ENCODE data around the gene ACVR1.

DNA sequence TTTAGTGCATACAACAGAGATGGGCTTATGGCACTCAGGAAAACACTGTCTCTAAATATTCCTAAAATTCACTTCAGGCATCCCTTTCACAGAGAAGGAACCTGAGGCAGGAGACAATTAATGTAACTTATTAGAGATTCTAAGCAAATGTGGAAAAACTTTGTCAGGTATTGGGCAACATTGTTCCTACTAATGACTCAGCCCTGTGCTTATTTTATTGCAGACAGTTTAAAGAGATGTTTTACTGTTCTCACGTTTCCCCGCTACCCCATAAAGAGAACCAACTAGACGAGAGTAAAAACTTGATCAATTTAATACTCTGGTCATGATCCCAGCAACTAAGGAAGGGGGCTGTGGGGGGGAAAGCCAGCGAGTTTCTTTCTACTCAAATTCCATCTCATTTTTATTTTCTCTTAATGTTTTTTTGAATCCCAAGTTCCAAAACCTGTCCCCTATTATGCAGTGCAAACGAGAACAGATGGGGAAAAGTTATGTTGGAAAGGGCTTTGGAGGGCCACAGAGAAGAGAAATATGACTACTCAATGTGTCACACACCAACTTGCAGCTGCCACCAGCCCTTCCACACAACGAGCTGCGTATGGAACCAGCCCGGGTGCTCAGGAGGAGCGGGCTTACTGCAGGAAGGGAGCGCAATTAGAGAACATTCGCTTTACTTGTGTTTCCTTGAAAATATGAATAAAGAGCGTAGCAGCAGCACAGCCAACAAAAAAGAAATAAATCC lies 18.7 kb upstream of the ACVR1 start:
- TF ChIP-seq CAMTA2 (CRISPR knock-in tag; conservative IDR thresholded peaks at IDR 0.05) (no peak), PBX2 (CRISPR knock-in tag; IDR thresholded peaks at IDR 0.05; ENCODE audit: low read depth) (no peak), PBX2 (tag; conservative IDR thresholded peaks at IDR 0.05; ENCODE audit: low read depth) (no peak), ELF1 (tag; IDR thresholded peaks at IDR 0.05) (no peak), ZNF311 (CRISPR knock-in tag; IDR thresholded peaks at IDR 0.05) (no peak), PCBP1 (IDR thresholded peaks at IDR 0.05; ENCODE audit: low read depth, low read length, poor library complexity, severe bottlenecking) (no peak), TCF7 (IDR thresholded peaks at IDR 0.05; ENCODE audit: borderline replicate concordance) (no peak)

All from K562 (cell line).